WTC11 (cell line): ENCODE results near the gene SPSB4. TPM values are rescaled to one million over a fixed set of nuclear protein-coding genes. Genes with fewer than 3 reads are reported as not detected.

Source experiments
- ARID4B ChIP-seq: sonication (generic); formaldehyde crosslinking; IDR thresholded peaks from 2 replicates; pipeline ENCODE4 v1.8.0; 2023; ENCODE audit warnings: missing genetic modification reagents, mild to moderate bottlenecking, borderline replicate concordance
- ATF6 ChIP-seq: sonication (generic); formaldehyde crosslinking; IDR thresholded peaks from 2 replicates; pipeline ENCODE4 v1.8.1; 2023; ENCODE audit warnings: mild to moderate bottlenecking, missing genetic modification reagents
- CBFB ChIP-seq: sonication (generic); formaldehyde crosslinking; IDR thresholded peaks from 2 replicates; pipeline ENCODE4 v1.8.1; 2022; ENCODE audit warnings: mild to moderate bottlenecking, low read depth, missing genetic modification reagents
- CDX4 ChIP-seq: fragments of 250-450 bp; sonication (Bioruptor Pico); IDR thresholded peaks from 2 replicates; pipeline ENCODE4 v1.9.0; 2021; ENCODE audit warnings: moderate library complexity, mild to moderate bottlenecking, inconsistent platforms, borderline replicate concordance
- CTCF ChIP-seq: fragments of 200-600 bp; IDR thresholded peaks from 2 replicates; pipeline ENCODE4 v1.8.0; 2022; ENCODE audit warnings: antibody characterized with exemption
- E2F4 ChIP-seq: sonication (generic); formaldehyde crosslinking; IDR thresholded peaks from 2 replicates; pipeline ENCODE4 v1.8.1; 2022; ENCODE audit warnings: low read depth, mild to moderate bottlenecking, moderate library complexity, missing genetic modification reagents, borderline replicate concordance
- E2F5 ChIP-seq: sonication (generic); formaldehyde crosslinking; IDR thresholded peaks from 2 replicates; pipeline ENCODE4 v1.8.1; 2022; ENCODE audit warnings: mild to moderate bottlenecking, moderate library complexity, missing genetic modification reagents
- ETV6 ChIP-seq: sonication (generic); formaldehyde crosslinking; IDR thresholded peaks from 2 replicates; pipeline ENCODE4 v1.8.1; 2022; ENCODE audit warnings: mild to moderate bottlenecking, missing genetic modification reagents
- FOXP1 ChIP-seq: sonication (generic); formaldehyde crosslinking; IDR thresholded peaks from 2 replicates; pipeline ENCODE4 v1.8.0; 2022; ENCODE audit warnings: missing genetic modification reagents, mild to moderate bottlenecking, moderate library complexity, borderline replicate concordance
- GABPB1 ChIP-seq: sonication (generic); formaldehyde crosslinking; IDR thresholded peaks from 2 replicates; pipeline ENCODE4 v1.8.1; 2023; ENCODE audit warnings: mild to moderate bottlenecking, missing genetic modification reagents
- GTF2I ChIP-seq: fragments of 250-450 bp; sonication (Bioruptor Pico); conservative IDR thresholded peaks from 2 replicates; pipeline ENCODE4 v1.4.0; 2021; ENCODE audit warnings: mild to moderate bottlenecking
- IRF2 ChIP-seq: sonication (generic); formaldehyde crosslinking; IDR thresholded peaks from 2 replicates; pipeline ENCODE4 v1.8.0; 2022; ENCODE audit warnings: low read depth, missing genetic modification reagents, borderline replicate concordance
- MLX ChIP-seq: sonication (generic); formaldehyde crosslinking; IDR thresholded peaks from 2 replicates; pipeline ENCODE4 v1.8.1; 2023; ENCODE audit warnings: mild to moderate bottlenecking, missing genetic modification reagents, moderate library complexity
- NFATC4 ChIP-seq: fragments of 250-450 bp; sonication (Bioruptor Pico); IDR thresholded peaks from 2 replicates; pipeline ENCODE4 v1.9.0; 2021; ENCODE audit warnings: mild to moderate bottlenecking
- NR3C1 ChIP-seq: sonication (generic); formaldehyde crosslinking; conservative IDR thresholded peaks from 2 replicates; pipeline ENCODE4 v1.8.1; 2023; ENCODE audit warnings: low read depth, mild to moderate bottlenecking, missing genetic modification reagents
- RORB ChIP-seq: fragments of 250-450 bp; sonication (Bioruptor Pico); IDR thresholded peaks from 2 replicates; pipeline ENCODE4 v1.9.0; 2021; ENCODE audit warnings: mild to moderate bottlenecking
- SMAD3 ChIP-seq: sonication (generic); formaldehyde crosslinking; IDR thresholded peaks from 2 replicates; pipeline ENCODE4 v1.8.0; 2022; ENCODE audit warnings: missing genetic modification reagents, mild to moderate bottlenecking, borderline replicate concordance
- TEAD4 ChIP-seq: sonication (generic); formaldehyde crosslinking; IDR thresholded peaks from 2 replicates; pipeline ENCODE4 v1.8.0; 2022; ENCODE audit warnings: mild to moderate bottlenecking, missing genetic modification reagents
- ZNF138 ChIP-seq: sonication (generic); formaldehyde crosslinking; conservative IDR thresholded peaks from 2 replicates; pipeline ENCODE4 v1.8.1; 2022; ENCODE audit warnings: mild to moderate bottlenecking, moderate library complexity, missing genetic modification reagents
- ZNF281 ChIP-seq: sonication (generic); formaldehyde crosslinking; IDR thresholded peaks from 2 replicates; pipeline ENCODE4 v1.8.0; 2023; ENCODE audit warnings: mild to moderate bottlenecking, missing genetic modification reagents
- ZNF416 ChIP-seq: fragments of 250-450 bp; sonication (Bioruptor Pico); IDR thresholded peaks from 2 replicates; pipeline ENCODE4 v1.9.0; 2021; ENCODE audit warnings: mild to moderate bottlenecking, inconsistent platforms
- ZNF512 ChIP-seq: sonication (generic); formaldehyde crosslinking; IDR thresholded peaks from 2 replicates; pipeline ENCODE4 v1.8.1; 2022; ENCODE audit warnings: missing genetic modification reagents, borderline replicate concordance
- total RNA-seq: library from RNA; stranded (reverse); gene quantifications from 3 replicates; pipeline ENCODE4 v1.2.3, GENCODE V29; 2021

Gene SPSB4
- total RNA-seq, 1 experiment from 2014 or later, result 19.7 TPM

- TF ChIP-seq CBFB (CRISPR knock-in tag) (0 out of 2 replicates have a peak, but pooled peaks have one; percentile 20), ETV6 (no peak), SMAD3 (CRISPR knock-in tag) (no peak), ATF6 (CRISPR knock-in tag) (no peak), GABPB1 (CRISPR knock-in tag) (no peak), CDX4 (CRISPR knock-in tag) (no peak), GTF2I (CRISPR knock-in tag) (no peak), RORB (no peak), E2F4 (CRISPR knock-in tag) (no peak), TEAD4 (CRISPR knock-in tag) (peak; percentile 98), MLX (CRISPR knock-in tag) (no peak), E2F5 (CRISPR knock-in tag) (no peak), ZNF281 (CRISPR knock-in tag) (peak; percentile 92), NR3C1 (CRISPR knock-in tag) (no peak), IRF2 (no peak), ARID4B (CRISPR knock-in tag) (peak; percentile 56; the same call in 1 of the 2 replicates), ZNF416 (no peak), ZNF138 (CRISPR knock-in tag) (no peak), CTCF (no peak), NFATC4 (no peak), ZNF512 (CRISPR knock-in tag) (no peak), FOXP1 (CRISPR knock-in tag) (peak; percentile 57; the same call in 1 of the 2 replicates)
Measured at GRCh38 chr3:141081141-141081795, 30.1 kb downstream of the SPSB4 start (continued).
